Activated T-helper 1 cell treated with Interleukin-2 at 50 U/mL for 16 hours (primary cell): ENCODE data around the gene ALDH1A3.

Experiments used
- DNase-seq: peaks from one replicate; pipeline ENCODE4 v3.0.0-alpha.2; 2020; ENCODE audit warnings: low read depth

The ALDH1A3 gene

DNA sequence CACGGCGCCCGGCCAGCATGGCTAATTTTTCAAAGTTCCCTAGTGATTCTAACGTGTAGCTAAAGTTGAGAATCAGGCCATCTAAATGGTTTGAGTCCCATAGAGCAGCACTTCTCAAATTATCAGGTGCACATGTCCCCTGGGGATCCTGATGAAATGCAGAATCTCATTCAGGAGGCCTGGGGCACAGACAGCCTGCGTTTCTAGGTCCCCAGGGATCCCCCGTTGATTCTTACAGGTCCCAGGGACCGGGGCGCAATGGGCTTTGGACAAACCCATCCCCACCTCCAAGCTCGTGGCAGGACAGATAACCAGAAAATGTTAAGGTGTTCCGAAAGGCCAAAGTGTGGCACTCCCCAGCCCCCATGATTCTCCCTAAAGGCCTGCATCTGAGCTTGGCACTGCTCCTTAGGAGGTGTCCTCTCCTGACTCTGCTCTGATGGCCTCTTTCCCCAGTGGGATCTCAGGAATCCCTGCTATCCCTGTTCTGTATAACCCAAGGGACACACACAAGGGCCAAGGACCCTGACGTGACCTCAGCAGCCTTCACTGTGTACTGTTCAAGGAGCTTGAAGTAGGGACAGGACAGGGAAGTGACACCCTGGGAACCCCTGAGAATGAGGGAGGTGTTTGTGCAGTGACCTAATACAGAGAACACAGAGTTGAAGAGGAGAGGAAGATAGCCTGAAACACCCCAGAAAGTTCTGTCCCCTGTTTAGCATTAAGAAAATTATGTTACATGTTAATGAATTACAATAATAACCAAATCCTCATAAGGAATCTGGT lies 47.5 kb downstream of the ALDH1A3 start:
- DNase-seq, result no peak

DNA sequence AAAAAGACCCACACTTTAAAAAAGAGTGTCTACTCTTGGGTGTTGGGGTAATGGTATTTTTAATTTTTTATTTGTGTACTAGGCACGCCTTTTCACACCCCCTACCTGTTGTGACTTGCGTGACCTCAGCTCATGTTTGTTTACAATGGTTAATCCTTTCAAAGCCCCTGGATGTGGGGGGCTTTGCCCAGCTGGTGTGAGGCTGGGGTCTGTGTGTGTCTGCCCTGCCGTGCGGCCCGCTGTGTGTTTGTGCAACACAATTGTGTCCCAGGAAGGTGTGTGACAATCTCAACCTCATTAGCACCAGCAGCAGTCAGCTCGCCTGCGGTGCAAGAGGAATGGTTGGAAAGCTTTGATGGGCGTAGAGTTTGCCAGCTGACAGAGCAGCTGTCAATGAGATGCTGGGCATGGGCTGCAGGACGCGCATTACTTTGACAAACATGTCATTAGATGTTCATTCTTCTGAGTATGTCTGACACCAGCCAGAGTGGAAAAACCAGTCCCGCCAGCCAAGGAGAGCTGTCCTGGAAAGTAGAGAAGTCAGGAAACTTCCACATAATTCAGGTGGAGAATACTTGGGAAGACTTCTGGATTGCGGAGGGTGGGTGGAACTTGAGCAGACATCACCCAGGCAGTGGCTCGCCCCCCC lies 49.1 kb downstream of the ALDH1A3 start:
- no peak for DNase-seq

- DNase-seq, result no peak
Observed at GRCh38 chr15:100929641-100930042, 50.0 kb downstream of the ALDH1A3 start.

DNA sequence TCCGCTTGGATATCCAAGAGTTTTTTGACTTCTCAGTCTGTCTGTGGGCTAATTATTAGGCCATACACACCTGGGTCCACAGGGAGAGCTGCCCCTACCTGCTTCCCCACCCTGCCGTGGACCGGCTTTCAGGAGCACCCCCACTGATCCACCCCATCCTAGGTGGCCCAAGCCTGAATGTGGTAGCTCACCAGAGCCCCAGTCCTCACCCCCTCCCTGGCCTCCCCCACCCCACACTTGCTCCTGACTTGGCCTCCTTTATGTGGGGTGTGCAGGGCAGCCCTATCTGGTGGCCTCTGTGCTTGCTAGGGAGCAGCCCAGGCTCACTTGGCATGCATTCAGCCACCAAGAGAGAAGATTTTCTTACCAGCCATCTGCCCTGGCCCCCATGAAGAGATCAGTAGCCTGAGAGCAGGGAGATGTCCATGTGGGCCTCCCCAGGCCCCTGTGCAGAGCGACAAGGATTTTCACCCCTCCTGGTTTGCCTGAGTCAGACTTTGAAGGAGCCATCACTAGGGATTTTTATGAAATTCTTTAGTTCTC lies 50.7 kb downstream of the ALDH1A3 start:
- no peak for DNase-seq

DNA sequence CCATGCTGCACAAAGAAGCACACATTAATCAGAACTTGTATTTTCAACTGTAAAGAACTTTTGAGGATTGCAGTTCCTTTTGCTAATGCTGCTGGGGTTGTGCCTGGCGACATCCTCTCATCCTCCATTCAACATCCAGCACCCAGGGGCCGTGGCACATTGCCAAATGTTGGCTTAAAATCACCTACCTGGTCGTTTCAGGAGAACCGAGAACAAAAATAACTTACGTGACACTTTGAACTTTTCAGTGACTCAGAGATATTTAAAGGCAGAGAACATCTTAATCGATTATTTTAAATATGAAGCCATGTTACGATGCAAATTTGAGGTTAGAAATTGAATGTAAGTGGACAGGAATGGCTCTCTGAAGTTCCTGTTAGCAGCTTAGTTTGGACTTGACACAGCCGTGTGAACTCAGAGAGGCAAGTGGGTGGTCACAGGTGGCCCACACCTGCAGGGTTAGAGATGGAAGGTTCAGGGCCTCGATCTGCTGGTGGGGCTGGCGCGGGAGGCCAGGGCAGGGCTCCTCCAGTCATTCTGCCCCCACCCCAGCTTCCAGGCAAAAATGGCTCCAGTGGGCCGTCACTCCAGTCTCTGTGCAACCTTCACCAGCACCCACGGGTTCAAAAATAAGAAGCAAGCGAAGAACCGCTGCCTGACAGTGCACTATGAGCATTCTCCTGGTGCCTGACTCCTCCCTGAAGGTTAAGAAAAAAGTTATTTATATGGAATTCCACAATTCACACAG lies 51.7 kb downstream of the ALDH1A3 start:
- no peak for DNase-seq

DNA sequence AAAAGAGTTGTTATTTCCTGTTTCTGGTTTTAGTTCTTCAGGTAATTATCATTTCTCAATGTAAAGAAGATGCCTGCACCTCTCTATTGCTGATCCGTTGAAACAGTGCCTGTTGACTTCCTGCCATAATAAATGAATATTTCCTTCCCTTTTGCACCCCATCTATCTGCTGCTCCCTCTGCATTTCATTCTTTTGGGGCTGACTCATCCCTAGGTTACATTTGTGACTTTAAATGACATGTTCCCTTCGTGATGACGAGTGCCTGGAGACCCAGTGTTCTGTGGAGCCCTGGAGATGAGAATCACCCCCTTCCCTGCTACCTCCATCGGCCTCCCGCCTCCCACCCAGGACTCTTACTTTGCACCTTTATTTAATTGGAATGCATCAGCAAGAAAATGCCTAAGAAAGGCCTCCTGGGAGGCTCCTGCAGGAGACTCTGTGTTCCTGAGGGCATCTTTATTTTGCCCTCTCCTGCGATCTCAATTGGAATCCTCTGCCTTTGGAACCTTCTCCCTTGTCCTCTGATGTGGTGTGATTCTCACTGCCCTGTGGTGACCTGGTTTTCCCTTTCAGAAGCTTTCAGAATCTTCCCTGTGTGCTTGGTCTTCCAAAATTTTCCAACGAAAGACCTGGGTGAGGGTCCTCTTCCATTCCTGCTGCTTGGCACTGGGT lies 53.2 kb downstream of the ALDH1A3 start:
- DNase-seq, result no peak

DNA sequence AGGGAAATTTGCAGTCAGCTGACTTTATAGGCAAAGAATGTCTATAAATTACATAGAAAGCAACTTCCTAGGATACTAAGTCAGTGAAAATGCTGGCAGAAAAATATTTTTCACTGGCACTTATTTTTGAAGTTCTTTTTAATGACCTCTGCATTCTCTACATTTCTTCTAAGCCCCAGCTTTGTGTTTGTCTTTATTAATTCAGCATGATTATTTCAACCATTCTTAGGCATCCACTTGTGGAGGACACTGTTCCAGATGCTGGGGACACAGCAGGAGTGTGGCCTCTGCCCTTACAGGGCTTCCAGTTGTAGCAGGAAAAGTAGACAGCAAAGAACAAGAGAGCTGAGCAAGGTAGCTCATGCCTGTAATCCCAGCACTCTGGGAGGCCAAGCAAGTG lies 54.5 kb downstream of the ALDH1A3 start:
- no peak for DNase-seq

GRCh38 chr15:100934726-100935125 lies 55.1 kb downstream of the ALDH1A3 start:
- DNase-seq, result no peak

DNA sequence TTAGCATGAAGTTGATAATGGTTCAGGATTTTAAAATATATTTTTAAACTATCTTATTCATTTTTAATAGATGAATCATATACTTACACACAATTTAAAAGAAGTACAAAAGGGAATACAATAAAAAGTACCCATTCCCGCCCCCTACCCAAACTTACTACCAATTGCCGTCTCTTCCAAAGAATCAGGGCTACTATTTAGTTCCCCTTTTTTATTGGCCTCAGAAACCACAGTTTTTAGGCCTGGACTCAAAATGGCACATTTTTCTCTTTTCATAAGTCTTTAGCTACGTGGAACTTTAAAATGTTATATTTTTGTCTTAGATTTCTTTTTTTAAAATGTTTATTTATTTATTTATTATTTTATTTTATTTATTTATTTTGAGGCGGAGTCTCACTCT lies 57.5 kb downstream of the ALDH1A3 start:
- DNase-seq, result no peak

DNA sequence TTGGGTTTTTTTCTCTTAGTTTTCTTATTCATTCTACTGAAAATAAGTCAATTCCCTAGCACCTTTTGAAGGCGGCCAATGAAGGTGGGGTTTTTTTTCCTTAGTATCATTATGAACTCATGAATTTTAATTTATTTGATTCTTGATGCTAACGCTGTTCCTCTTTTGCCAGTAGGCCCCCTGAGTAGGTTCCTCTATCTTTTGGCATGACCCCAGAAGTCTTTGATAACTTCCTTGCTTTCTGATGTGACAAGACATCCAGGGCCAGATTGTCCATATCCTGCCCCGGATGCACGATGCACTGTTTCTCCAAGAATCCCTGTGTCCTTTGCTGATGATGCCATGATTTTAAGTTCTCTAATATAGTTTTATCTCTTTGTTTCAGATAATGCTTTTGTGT lies 60.2 kb downstream of the ALDH1A3 start:
- no peak for DNase-seq

DNA sequence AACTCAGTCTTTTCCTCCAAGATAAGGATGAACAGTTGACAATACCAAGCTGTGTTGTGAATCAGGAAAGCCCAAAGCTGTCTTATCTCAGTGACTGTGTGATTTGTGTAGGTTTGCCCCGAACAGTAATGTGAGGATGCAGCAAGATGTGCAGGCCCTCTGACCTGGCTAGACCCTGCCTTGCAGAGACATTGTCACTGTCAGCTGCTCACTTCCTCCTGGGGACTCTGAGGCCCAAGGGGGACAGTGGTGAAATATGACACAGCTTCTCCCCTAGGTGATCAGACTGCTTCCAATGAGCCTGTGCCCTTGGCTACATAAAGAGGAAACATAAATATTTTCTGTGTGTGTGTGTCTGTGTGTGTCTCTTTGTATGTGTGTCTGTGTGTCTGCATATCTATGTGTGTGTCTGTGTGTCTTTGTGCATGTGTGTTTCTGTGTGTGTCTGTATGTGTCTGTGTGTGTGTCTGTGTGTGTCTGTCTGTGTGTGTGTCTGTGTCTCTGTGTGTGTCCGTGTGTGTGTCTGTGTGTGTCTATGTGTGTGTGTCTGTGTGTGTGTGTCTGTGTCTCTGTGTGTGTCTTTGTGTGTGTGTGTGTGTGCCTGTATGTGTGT lies 61.2 kb downstream of the ALDH1A3 start:
- DNase-seq, result no peak

GRCh38 chr15:100941536-100941935 lies 61.9 kb downstream of the ALDH1A3 start:
- DNase-seq, result no peak

GRCh38 chr15:100942656-100943425 lies 63.2 kb downstream of the ALDH1A3 start:
- no peak for DNase-seq

GRCh38 chr15:100944244-100944895 lies 64.7 kb downstream of the ALDH1A3 start:
- no peak for DNase-seq

DNA sequence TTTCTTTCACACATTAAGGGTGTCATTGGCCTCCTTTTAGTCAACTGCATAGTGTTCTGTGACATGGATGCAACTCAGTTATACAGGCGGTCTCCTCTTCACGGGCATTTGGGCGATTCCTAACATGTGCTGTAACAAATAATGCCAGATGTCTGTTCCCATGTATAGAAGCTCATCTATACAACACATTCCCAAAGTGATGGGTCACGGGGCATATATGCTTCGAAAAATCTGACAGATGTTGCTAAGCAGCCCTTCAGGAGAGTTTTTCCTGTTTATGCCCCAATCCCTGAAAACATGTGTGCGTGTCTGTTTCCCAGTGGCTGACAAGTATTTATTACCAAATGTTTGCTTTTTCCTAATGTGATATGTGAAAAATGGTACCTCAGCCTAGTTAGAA lies 65.4 kb downstream of the ALDH1A3 start:
- DNase-seq, result no peak

GRCh38 chr15:100947760-100948429 lies 68.3 kb downstream of the ALDH1A3 start:
- DNase-seq, result no peak

DNA sequence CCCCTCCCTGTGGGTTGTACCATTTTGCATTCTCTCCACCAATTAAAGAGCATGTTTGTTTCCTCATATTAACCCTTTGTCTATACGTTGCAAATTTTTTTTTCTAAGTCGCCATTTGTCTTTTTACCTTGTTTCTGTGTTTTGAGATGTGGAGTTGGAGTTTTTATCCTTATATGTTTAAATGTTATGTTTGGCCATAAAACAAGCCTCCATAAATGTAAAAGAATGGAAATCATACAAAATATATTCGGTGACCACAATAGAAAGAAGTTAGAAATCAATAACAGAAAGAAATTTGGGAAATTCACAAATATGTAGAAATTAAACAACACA lies 68.8 kb downstream of the ALDH1A3 start:
- no peak for DNase-seq

DNA sequence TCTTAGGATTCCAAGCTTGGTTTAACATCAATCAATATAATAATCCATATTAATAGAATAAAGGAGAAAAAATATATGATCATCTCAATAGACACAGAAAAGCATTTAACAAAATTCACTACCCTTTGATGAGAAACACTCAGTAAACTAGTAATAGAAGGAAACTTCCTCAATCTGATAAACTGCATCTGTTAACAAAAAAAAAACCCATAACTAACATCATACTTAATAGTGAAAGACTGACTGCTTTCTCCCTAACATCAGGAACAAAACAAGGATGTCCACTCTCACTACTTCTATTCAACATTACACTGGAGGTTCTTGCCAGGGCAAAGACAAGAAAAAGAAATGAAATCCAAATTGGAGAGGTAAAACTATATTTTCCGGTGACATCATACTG lies 70.1 kb downstream of the ALDH1A3 start:
- no peak for DNase-seq

DNA sequence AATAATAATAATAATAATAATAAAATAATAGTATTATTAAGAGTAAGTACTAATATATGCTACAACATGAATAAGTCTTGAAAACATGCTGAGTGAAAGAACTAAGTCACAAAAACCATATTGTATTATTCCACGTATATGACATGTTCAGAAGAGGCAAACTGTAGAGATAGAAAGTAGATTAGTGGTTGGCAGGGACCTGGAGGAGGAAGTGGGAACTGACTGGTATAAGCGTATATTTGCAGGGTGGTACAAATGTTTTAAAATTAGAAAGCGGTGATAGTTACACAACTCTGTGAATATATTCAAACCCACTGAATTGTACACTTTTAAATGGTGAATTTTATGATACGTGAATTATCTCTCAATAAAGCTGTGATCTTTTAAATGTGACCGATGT lies 72.3 kb downstream of the ALDH1A3 start:
- DNase-seq, result no peak

DNA sequence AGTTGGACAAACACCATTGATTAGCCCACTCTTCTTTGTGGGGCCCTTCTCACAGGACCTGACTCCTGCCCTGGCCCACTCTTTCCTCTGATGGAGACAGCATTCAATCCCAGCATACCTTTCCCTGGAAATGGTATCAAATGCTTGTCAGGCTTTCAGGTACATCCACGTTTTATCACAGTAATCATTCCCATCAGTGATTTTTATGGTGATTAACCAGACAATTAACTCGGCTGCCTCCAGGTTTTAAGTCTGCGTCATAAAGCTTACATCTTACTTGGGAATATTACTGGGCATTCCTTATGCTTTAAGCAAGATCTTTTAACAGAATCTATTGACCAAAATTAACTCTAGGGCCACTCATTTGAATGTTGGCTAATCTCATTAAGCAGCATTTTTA lies 72.9 kb downstream of the ALDH1A3 start:
- no peak for DNase-seq
